ENCODE results near the gene NSMCE1.

DNA sequence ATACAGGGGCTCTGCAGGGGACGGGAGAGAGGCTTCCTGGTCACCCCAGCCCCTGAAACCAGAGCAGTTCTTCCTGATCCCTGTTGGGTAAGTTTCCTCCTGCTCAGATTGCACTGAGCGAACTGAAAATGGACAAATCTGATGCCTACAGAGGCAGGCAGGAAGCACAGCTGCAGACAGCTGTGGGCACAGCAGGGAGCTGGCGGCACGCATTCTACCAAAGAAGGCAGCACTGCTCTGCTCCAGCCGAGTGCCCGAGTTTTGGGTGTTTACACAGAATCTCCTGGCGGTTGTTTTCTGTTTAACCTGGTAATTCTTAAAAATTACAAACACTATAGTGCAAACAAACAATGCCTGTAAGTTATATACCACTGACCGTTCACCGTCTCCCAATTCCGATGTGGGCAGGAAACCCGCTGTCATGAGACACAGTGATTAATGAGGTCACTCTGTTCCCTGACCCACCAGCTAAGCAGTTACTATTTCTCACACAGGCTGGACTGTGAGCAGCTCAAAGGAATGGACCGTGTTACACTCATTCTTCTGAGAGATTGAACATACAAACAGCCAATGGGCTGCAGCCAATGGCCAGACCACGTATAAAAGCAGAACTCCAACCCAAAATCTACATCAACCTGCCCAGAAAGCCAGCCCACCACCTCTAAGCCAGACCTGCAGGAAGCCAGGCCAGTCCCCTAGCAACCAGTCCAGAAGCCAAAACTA, 25.5 kb downstream of the NSMCE1 start:
- TF ChIP-seq EP300 (IDR thresholded peaks at IDR 0.05): peak in 1 of 2 donors; percentile 55
- TF ChIP-seq, protein P1, sequence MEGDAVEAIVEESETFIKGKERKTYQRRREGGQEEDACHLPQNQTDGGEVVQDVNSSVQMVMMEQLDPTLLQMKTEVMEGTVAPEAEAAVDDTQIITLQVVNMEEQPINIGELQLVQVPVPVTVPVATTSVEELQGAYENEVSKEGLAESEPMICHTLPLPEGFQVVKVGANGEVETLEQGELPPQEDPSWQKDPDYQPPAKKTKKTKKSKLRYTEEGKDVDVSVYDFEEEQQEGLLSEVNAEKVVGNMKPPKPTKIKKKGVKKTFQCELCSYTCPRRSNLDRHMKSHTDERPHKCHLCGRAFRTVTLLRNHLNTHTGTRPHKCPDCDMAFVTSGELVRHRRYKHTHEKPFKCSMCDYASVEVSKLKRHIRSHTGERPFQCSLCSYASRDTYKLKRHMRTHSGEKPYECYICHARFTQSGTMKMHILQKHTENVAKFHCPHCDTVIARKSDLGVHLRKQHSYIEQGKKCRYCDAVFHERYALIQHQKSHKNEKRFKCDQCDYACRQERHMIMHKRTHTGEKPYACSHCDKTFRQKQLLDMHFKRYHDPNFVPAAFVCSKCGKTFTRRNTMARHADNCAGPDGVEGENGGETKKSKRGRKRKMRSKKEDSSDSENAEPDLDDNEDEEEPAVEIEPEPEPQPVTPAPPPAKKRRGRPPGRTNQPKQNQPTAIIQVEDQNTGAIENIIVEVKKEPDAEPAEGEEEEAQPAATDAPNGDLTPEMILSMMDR (IDR thresholded peaks at IDR 0.05): no peak
